ENCODE results near the gene DHX34.
"Not testable (repeated sequence)": the region's sequence is repeated elsewhere in the genome, so short reads cannot be mapped to it uniquely, and the experiment has no call there.

Gene DHX34, protein sequence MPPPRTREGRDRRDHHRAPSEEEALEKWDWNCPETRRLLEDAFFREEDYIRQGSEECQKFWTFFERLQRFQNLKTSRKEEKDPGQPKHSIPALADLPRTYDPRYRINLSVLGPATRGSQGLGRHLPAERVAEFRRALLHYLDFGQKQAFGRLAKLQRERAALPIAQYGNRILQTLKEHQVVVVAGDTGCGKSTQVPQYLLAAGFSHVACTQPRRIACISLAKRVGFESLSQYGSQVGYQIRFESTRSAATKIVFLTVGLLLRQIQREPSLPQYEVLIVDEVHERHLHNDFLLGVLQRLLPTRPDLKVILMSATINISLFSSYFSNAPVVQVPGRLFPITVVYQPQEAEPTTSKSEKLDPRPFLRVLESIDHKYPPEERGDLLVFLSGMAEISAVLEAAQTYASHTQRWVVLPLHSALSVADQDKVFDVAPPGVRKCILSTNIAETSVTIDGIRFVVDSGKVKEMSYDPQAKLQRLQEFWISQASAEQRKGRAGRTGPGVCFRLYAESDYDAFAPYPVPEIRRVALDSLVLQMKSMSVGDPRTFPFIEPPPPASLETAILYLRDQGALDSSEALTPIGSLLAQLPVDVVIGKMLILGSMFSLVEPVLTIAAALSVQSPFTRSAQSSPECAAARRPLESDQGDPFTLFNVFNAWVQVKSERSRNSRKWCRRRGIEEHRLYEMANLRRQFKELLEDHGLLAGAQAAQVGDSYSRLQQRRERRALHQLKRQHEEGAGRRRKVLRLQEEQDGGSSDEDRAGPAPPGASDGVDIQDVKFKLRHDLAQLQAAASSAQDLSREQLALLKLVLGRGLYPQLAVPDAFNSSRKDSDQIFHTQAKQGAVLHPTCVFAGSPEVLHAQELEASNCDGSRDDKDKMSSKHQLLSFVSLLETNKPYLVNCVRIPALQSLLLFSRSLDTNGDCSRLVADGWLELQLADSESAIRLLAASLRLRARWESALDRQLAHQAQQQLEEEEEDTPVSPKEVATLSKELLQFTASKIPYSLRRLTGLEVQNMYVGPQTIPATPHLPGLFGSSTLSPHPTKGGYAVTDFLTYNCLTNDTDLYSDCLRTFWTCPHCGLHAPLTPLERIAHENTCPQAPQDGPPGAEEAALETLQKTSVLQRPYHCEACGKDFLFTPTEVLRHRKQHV

DNA sequence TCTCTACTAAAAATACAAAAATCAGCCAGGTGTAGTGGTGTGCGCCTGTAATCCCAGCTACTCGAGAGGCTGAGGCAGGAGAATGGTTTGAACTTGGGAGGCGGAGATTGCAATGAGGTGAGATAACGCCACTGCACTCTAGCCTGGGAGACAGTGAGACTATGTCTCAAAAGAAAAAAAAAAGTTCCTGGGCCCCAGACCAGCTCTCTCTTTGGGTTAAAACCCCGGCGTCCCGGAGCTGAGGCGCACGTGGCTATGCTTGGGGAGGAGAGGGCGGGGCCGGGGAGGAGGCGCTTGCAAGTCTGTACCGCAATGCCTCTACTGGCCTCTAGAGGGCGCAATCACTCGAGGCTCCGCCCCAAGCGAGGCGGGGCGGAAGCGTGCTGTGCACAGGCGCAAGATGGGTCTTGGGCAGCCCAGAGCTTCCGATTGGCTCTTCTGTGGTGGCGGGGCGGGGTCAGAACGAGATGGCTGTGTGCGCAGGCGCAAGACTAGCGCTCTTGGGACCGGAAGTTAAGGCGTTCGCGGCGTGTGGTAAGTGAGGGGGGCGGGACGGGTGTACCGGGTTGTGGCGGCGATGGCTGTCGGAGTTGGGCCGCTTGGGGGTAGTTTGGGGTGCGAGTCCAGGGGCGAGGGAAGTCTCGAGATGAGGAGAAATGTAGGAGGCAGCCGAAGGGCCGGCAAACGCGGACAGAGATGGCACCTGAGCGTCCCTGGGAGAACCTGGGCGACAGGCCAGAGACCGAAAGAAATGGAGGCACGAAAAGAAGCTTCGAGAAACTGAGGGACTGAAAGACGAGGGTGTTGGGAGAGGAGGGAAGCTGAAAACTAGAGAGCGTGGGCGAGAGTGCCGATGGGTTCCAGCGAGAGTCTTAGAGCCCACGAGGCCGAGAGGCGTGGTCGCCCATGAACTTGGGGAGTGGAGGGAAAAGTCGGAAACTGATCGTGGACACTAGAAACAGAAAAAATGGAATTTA lies at the start of gene DHX34:
Gene DHX34 (plus strand): TSS at position 497 of the 977 bp plus-strand sequence. CDS start 3,716 bp downstream, outside the sequence.
- H3K4me3 ChIP-seq (ENCODE audit: low read depth, low read length): peak within 1 kb of the TSS; percentile 73
- peak; percentile 90 for DNase-seq (ENCODE audit: low read depth)
- TF ChIP-seq, protein P1, sequence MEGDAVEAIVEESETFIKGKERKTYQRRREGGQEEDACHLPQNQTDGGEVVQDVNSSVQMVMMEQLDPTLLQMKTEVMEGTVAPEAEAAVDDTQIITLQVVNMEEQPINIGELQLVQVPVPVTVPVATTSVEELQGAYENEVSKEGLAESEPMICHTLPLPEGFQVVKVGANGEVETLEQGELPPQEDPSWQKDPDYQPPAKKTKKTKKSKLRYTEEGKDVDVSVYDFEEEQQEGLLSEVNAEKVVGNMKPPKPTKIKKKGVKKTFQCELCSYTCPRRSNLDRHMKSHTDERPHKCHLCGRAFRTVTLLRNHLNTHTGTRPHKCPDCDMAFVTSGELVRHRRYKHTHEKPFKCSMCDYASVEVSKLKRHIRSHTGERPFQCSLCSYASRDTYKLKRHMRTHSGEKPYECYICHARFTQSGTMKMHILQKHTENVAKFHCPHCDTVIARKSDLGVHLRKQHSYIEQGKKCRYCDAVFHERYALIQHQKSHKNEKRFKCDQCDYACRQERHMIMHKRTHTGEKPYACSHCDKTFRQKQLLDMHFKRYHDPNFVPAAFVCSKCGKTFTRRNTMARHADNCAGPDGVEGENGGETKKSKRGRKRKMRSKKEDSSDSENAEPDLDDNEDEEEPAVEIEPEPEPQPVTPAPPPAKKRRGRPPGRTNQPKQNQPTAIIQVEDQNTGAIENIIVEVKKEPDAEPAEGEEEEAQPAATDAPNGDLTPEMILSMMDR (IDR thresholded peaks at IDR 0.05; ENCODE audit: control insufficient read depth, extremely low read depth, insufficient read depth): peak; percentile 79

DNA sequence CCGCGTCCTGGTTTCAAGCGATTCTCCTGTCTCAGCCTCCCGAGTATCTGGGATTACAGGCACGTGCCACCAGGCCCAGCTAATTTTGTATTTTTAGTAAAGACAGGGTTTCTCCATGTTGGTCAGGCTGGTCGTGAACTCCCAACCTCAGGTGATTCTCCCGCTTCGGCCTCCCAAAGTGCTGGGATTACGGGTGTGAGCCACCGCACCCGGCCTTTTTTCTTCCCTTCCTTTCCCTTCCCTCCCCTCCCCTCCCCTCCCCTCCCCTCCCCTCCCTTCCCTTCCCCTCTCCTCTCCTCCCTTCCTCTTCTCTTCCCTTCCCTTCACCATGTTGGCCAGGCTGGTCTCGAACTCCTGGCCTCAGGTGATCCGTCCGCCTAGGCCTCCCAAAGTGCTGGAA lies 48.2 kb upstream of the DHX34 start:
- not testable (repeated sequence) for H3K4me3 ChIP-seq (ENCODE audit: low read depth, low read length); DNase-seq (ENCODE audit: low read depth)

DNA sequence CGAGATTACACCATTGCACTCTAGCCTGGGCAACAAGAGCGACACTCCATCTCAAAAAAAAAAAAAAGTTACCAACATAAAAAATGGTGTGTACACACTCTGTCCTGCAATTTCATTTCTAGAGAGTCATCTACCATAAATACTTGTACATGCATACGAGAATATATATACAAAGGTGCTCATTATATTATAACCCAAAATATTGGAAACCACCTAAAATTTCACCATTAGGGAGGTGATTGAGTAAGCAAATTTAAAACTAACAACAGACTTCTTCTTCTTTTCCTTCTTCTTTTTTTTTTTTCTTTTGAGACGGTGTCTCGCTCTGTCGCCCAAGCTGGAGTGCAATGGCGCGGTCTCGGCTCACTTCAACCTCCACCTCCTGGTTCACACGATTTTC lies 46.9 kb upstream of the DHX34 start:
- H3K4me3 ChIP-seq (ENCODE audit: low read depth, low read length): no peak overlapping the region
- DNase-seq (ENCODE audit: low read depth): no peak
- TF ChIP-seq, protein P1 (IDR thresholded peaks at IDR 0.05; ENCODE audit: control insufficient read depth, extremely low read depth, insufficient read depth): no peak

DNA sequence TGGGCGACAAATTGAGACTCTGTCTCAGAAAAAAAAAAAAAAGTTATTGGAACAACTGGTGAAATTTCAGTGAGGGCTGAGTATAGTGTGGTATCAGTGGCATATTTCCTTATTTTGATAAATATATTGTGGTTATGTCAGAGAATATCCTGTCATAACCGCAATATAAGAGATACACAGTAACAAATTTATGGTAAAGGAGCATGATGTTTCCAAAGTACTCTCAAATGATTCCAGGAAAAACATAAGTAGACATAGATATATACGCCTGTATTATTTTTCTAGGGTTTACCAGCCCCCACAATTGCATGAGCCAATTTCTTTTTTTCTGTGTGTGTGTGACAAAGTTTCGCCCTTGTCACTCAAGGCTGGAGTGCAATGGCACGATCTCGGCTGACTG lies 45.1 kb upstream of the DHX34 start:
- TF ChIP-seq, protein P1 (IDR thresholded peaks at IDR 0.05; ENCODE audit: control insufficient read depth, extremely low read depth, insufficient read depth): no peak
- no peak overlapping the region for H3K4me3 ChIP-seq (ENCODE audit: low read depth, low read length)
- DNase-seq (ENCODE audit: low read depth): no peak

DNA sequence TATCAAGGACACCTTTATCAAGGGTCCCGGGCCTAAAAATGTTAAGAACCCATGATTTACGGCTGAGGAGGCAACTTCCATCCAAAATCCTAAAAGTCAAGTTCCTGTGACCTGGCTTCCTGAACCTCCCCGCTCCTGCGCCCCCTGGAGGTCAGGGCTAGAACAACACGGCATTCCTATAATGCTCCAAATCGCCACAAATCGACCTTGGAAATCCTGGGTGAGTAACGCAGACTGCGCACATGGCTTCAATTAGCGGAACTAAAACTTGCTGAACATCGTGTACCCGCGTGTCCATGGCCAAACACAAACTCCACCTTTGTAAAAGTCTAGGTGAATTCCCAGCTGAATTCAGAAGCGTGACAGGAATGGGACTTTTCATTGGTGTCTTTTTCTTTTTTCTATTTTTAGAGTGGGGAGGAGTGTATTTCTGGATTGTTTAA lies 43.8 kb upstream of the DHX34 start:
- TF ChIP-seq, protein P1 (IDR thresholded peaks at IDR 0.05; ENCODE audit: control insufficient read depth, extremely low read depth, insufficient read depth): peak; percentile 77
- H3K4me3 ChIP-seq (ENCODE audit: low read depth, low read length): no peak overlapping the region
- DNase-seq (ENCODE audit: low read depth): peak; percentile 10

DNA sequence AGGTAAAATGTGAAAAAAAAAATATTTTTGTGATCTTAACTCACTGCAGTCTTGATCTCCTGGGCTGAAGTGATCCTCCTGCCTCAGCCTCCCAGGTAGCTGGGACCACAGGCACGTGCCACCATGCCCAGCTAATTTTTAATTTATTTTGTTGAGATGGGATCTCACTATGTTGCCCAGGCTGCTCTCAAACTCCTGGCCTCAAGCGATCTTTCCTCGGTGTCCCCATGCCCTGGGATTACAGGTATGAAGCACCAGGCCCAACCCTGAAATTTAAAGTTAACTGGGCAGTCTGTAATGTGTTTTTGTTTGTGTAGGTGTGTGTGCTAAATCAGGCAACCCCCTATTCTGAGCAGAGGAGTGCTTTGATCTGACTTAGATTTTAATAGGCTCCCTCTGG lies 42.8 kb upstream of the DHX34 start:
- no peak overlapping the region for H3K4me3 ChIP-seq (ENCODE audit: low read depth, low read length)
- DNase-seq (ENCODE audit: low read depth): no peak
- TF ChIP-seq, protein P1 (IDR thresholded peaks at IDR 0.05; ENCODE audit: control insufficient read depth, extremely low read depth, insufficient read depth): no peak

All from LNCaP clone FGC (cell line).